ENCODE data around the gene PHACTR3.

DNA sequence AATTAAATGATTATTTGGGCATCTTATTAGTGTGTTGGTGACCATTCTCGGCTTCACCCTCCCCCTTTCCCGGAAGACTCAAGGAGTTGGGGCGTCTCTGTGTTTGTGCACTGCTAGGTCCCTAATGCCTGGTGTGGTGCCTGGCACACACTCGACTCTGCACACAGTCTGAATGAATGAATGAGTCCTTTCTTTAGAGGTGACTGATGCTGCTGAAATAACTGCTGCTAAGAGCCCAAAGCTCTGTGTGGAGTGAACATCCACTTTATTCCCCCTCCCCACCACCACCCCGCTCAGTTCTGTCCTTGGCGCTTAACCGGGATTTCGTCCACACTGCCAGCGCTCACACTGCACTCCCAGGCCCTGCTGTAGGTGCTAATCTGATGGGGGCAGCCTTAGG lies 1.2 kb upstream of the PHACTR3 start:
- TF ChIP-seq ZBTB33 (IDR thresholded peaks at IDR 0.05; ENCODE audit: extremely low read depth, insufficient replicate concordance, low read length) (no peak), POLR2A (IDR thresholded peaks at IDR 0.05; ENCODE audit: borderline replicate concordance, extremely low read depth, insufficient read depth, insufficient read length) (no peak), SRF (IDR thresholded peaks at IDR 0.05; ENCODE audit: low read depth) (no peak), REST (IDR thresholded peaks at IDR 0.05; ENCODE audit: low read depth) (no peak), POLR2AphosphoS5 (IDR thresholded peaks at IDR 0.05; ENCODE audit: low read depth, low read length) (no peak), TCF7L2 (IDR thresholded peaks at IDR 0.05; ENCODE audit: borderline replicate concordance, extremely low read depth, insufficient read depth, insufficient read length) (no peak), EGR1 (IDR thresholded peaks at IDR 0.05; ENCODE audit: low read depth) (no peak), YY1 (IDR thresholded peaks at IDR 0.05; ENCODE audit: extremely low read depth, insufficient replicate concordance, low read depth, low read length) (no peak), SIN3A (IDR thresholded peaks at IDR 0.05; ENCODE audit: low read depth) (no peak), CEBPB (IDR thresholded peaks at IDR 0.05; ENCODE audit: low read depth) (no peak), ZNF274 (IDR thresholded peaks at IDR 0.05; ENCODE audit: low read depth, low read length) (no peak), SP1 (IDR thresholded peaks at IDR 0.05; ENCODE audit: low read depth) (no peak)
- TF ChIP-seq, protein P1, sequence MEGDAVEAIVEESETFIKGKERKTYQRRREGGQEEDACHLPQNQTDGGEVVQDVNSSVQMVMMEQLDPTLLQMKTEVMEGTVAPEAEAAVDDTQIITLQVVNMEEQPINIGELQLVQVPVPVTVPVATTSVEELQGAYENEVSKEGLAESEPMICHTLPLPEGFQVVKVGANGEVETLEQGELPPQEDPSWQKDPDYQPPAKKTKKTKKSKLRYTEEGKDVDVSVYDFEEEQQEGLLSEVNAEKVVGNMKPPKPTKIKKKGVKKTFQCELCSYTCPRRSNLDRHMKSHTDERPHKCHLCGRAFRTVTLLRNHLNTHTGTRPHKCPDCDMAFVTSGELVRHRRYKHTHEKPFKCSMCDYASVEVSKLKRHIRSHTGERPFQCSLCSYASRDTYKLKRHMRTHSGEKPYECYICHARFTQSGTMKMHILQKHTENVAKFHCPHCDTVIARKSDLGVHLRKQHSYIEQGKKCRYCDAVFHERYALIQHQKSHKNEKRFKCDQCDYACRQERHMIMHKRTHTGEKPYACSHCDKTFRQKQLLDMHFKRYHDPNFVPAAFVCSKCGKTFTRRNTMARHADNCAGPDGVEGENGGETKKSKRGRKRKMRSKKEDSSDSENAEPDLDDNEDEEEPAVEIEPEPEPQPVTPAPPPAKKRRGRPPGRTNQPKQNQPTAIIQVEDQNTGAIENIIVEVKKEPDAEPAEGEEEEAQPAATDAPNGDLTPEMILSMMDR (IDR thresholded peaks at IDR 0.05 in 2 of 3, conservative IDR thresholded peaks at IDR 0.05 in 1 of 3; ENCODE audit: borderline replicate concordance in 1 of 3, insufficient read depth in 1 of 3, low read depth in 2 of 3, low read length in 2 of 3): no peak
- TF ChIP-seq, protein P2, sequence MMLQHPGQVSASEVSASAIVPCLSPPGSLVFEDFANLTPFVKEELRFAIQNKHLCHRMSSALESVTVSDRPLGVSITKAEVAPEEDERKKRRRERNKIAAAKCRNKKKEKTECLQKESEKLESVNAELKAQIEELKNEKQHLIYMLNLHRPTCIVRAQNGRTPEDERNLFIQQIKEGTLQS (IDR thresholded peaks at IDR 0.05): no peak

Data from HCT116 (cell line).